ENCODE measurements around the gene RGMA. TPM values are rescaled to one million over a fixed set of nuclear protein-coding genes. Genes with fewer than 3 reads are reported as not detected.

The RGMA gene
- total RNA-seq, 2 experiments from 2014 or later: not detected

GRCh38 chr15:93071469-93071936 lies 17.5 kb downstream of the RGMA start:
- BruUV-seq (replicated peaks): no TSS peak
- Histone ChIP-seq H3K4me2 (ENCODE audit: low read length) (no peak overlapping the region), H2AFZ (ENCODE audit: low read length) (no peak overlapping the region), H3K9me2 (ENCODE audit: insufficient read depth, low read length) (no peaks in the 10 kb centered on the region), H3K9me3 (ENCODE audit: low read length) (no peaks in the 10 kb centered on the region), H3K4me1 (ENCODE audit: insufficient read depth, low read length, poor library complexity, severe bottlenecking) (no peaks in the 10 kb centered on the region), H3K4me3 (ENCODE audit: low read depth, low read length, poor library complexity, severe bottlenecking) (no peak overlapping the region), H3K79me2 (ENCODE audit: insufficient read depth, low read depth, low read length) (no peaks in the 10 kb centered on the region), H4K20me1 (ENCODE audit: insufficient read depth, low read length) (no peaks in the 10 kb centered on the region), H3K27ac (ENCODE audit: low read depth, low read length, poor library complexity, severe bottlenecking) (no peak overlapping the region), H3K36me3 (ENCODE audit: insufficient read depth, low read length) (no peaks in the 10 kb centered on the region)
- intact Hi-C loops (cut with micrococcal nuclease; ENCODE audit: unreplicated experiment): no loop called here
- CTCF ChIA-PET (ENCODE audit: unreplicated experiment): no interaction called here
- DNase-seq (ENCODE audit: low spot score): no peak
- POLR2A ChIA-PET: no interaction called here
- no peak for TF ChIP-seq CTCF (conservative IDR thresholded peaks at IDR 0.05; ENCODE audit: low read length)
- no peak for TF ChIP-seq EZH2phosphoT487 (IDR thresholded peaks at IDR 0.05; ENCODE audit: borderline replicate concordance, low read depth, low read length)

GRCh38 chr15:93070551-93071296 lies 18.3 kb downstream of the RGMA start:
- no peaks in the 10 kb centered on the region for H3K9me3 ChIP-seq (ENCODE audit: low read length)
- no peaks in the 10 kb centered on the region for H3K9me2 ChIP-seq (ENCODE audit: insufficient read depth, low read length)
- H2AFZ ChIP-seq (ENCODE audit: low read length): no peak overlapping the region
- no peak overlapping the region for H3K4me3 ChIP-seq (ENCODE audit: low read depth, low read length, poor library complexity, severe bottlenecking)
- no TSS peak for BruUV-seq (replicated peaks)
- ChIA-PET CTCF (ENCODE audit: unreplicated experiment) (no interaction called here), POLR2A (interaction anchor here (0.5 to 0.6 kb wide), 2 partner anchors 24 to 1322 kb away, joined by 3 to 4 read pairs; no protein-coding TSS in a partner anchor)
- no peak overlapping the region for H3K27ac ChIP-seq (ENCODE audit: low read depth, low read length, poor library complexity, severe bottlenecking)
- H3K4me2 ChIP-seq (ENCODE audit: low read length): no peak overlapping the region
- DNase-seq (ENCODE audit: low spot score): no peak
- H3K4me1 ChIP-seq (ENCODE audit: insufficient read depth, low read length, poor library complexity, severe bottlenecking): no peaks in the 10 kb centered on the region
- H3K79me2 ChIP-seq (ENCODE audit: insufficient read depth, low read depth, low read length): no peaks in the 10 kb centered on the region
- no peak for TF ChIP-seq EZH2phosphoT487 (IDR thresholded peaks at IDR 0.05; ENCODE audit: borderline replicate concordance, low read depth, low read length)
- no peak for TF ChIP-seq CTCF (conservative IDR thresholded peaks at IDR 0.05; ENCODE audit: low read length)
- intact Hi-C loops (cut with micrococcal nuclease; ENCODE audit: unreplicated experiment): no loop called here
- no peaks in the 10 kb centered on the region for H4K20me1 ChIP-seq (ENCODE audit: insufficient read depth, low read length)
- H3K36me3 ChIP-seq (ENCODE audit: insufficient read depth, low read length): no peaks in the 10 kb centered on the region

GRCh38 chr15:93070132-93070531 lies 18.9 kb downstream of the RGMA start:
- no peak for DNase-seq (ENCODE audit: low spot score)
- Histone ChIP-seq H3K4me2 (ENCODE audit: low read length) (no peak overlapping the region), H3K9me3 (ENCODE audit: low read length) (no peaks in the 10 kb centered on the region), H3K79me2 (ENCODE audit: insufficient read depth, low read depth, low read length) (no peaks in the 10 kb centered on the region), H3K9me2 (ENCODE audit: insufficient read depth, low read length) (no peaks in the 10 kb centered on the region), H3K27ac (ENCODE audit: low read depth, low read length, poor library complexity, severe bottlenecking) (no peak overlapping the region), H3K4me3 (ENCODE audit: low read depth, low read length, poor library complexity, severe bottlenecking) (no peak overlapping the region), H3K4me1 (ENCODE audit: insufficient read depth, low read length, poor library complexity, severe bottlenecking) (no peaks in the 10 kb centered on the region), H2AFZ (ENCODE audit: low read length) (no peak overlapping the region), H4K20me1 (ENCODE audit: insufficient read depth, low read length) (no peaks in the 10 kb centered on the region), H3K36me3 (ENCODE audit: insufficient read depth, low read length) (no peaks in the 10 kb centered on the region)
- BruUV-seq (replicated peaks): no TSS peak
- intact Hi-C loops (cut with micrococcal nuclease; ENCODE audit: unreplicated experiment): no loop called here
- TF ChIP-seq EZH2phosphoT487 (IDR thresholded peaks at IDR 0.05; ENCODE audit: borderline replicate concordance, low read depth, low read length): no peak
- TF ChIP-seq CTCF (conservative IDR thresholded peaks at IDR 0.05; ENCODE audit: low read length): no peak
- ChIA-PET POLR2A (no interaction called here), CTCF (ENCODE audit: unreplicated experiment) (no interaction called here)

Measured in OCI-LY7 (cell line).